ENCODE data around the gene P2RY14. TPM values are rescaled to one million over a fixed set of nuclear protein-coding genes. Genes with fewer than 3 reads are reported as not detected.
A peak's percentile ranks its signal among the peaks of the same experiment; 100 is the strongest.

Gene P2RY14
- total RNA-seq, 1 experiment from 2014 or later: not detected

- H4K20me1 ChIP-seq (ENCODE audit: insufficient read depth): no peaks in the 10 kb centered on the region
- H3K79me2 ChIP-seq (ENCODE audit: low read depth): no peaks in the 10 kb centered on the region
- no peak overlapping the region for H3K4me2 ChIP-seq
- DNase-seq: no peak
- BruUV-seq (replicated peaks): no TSS peak
- H3K9me3 ChIP-seq (ENCODE audit: insufficient read depth, low read depth): no peaks in the 10 kb centered on the region
- TF ChIP-seq EZH2 (IDR thresholded peaks at IDR 0.05; ENCODE audit: low read depth): no peak
- TF ChIP-seq, protein P1, sequence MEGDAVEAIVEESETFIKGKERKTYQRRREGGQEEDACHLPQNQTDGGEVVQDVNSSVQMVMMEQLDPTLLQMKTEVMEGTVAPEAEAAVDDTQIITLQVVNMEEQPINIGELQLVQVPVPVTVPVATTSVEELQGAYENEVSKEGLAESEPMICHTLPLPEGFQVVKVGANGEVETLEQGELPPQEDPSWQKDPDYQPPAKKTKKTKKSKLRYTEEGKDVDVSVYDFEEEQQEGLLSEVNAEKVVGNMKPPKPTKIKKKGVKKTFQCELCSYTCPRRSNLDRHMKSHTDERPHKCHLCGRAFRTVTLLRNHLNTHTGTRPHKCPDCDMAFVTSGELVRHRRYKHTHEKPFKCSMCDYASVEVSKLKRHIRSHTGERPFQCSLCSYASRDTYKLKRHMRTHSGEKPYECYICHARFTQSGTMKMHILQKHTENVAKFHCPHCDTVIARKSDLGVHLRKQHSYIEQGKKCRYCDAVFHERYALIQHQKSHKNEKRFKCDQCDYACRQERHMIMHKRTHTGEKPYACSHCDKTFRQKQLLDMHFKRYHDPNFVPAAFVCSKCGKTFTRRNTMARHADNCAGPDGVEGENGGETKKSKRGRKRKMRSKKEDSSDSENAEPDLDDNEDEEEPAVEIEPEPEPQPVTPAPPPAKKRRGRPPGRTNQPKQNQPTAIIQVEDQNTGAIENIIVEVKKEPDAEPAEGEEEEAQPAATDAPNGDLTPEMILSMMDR (conservative IDR thresholded peaks at IDR 0.05): no peak
- no peak overlapping the region for H2AFZ ChIP-seq
- POLR2A ChIA-PET (ENCODE audit: unreplicated experiment): no interaction called here
- intact Hi-C loops (cut with micrococcal nuclease; ENCODE audit: unreplicated experiment): loop anchor here (2.0 to 5.0 kb wide), 4 partner anchors 58 to 1403 kb away; no protein-coding TSS in a partner anchor
- H3K36me3 ChIP-seq (ENCODE audit: low read depth): no peaks in the 10 kb centered on the region
- H3K27me3 ChIP-seq (ENCODE audit: insufficient read depth, low read depth): no peaks in the 10 kb centered on the region
- H3K4me1 ChIP-seq (replicated peaks; ENCODE audit: insufficient read depth): no peaks in the 10 kb centered on the region
- no peak overlapping the region for H3K4me3 ChIP-seq
- no peaks in the 10 kb centered on the region for H3K9me2 ChIP-seq (ENCODE audit: insufficient read depth)
- H3F3A ChIP-seq (ENCODE audit: insufficient read depth, low read depth): no peaks in the 10 kb centered on the region
- CTCF ChIA-PET: no interaction called here
- H3K27ac ChIP-seq: no peak overlapping the region
Measured at GRCh38 chr3:151169262-151169947, 108.9 kb downstream of the P2RY14 start.

GRCh38 chr3:151168269-151169094 is 109.9 kb downstream of the P2RY14 start:
- Histone ChIP-seq H3K36me3 (ENCODE audit: low read depth) (no peaks in the 10 kb centered on the region), H3K4me1 (replicated peaks; ENCODE audit: insufficient read depth) (no peaks in the 10 kb centered on the region), H3K27me3 (ENCODE audit: insufficient read depth, low read depth) (no peaks in the 10 kb centered on the region), H3K9me3 (ENCODE audit: insufficient read depth, low read depth) (no peaks in the 10 kb centered on the region), H4K20me1 (ENCODE audit: insufficient read depth) (no peaks in the 10 kb centered on the region), H3K4me2 (no peak overlapping the region), H3F3A (ENCODE audit: insufficient read depth, low read depth) (no peaks in the 10 kb centered on the region), H3K27ac (no peak overlapping the region), H2AFZ (no peak overlapping the region), H3K9me2 (ENCODE audit: insufficient read depth) (no peaks in the 10 kb centered on the region), H3K79me2 (ENCODE audit: low read depth) (no peaks in the 10 kb centered on the region), H3K4me3 (no peak overlapping the region)
- no TSS peak for BruUV-seq (replicated peaks)
- TF ChIP-seq, protein P1 (conservative IDR thresholded peaks at IDR 0.05): peak; percentile 92
- TF ChIP-seq EZH2 (IDR thresholded peaks at IDR 0.05; ENCODE audit: low read depth): no peak
- CTCF ChIA-PET: interaction anchor here (0.6 to 1.1 kb wide), 6 partner anchors 17 to 294 kb away, joined by 3 to 5 read pairs (median 3); no protein-coding TSS in a partner anchor
- POLR2A ChIA-PET (ENCODE audit: unreplicated experiment): no interaction called here
- DNase-seq: peak; percentile 53 to 73
- intact Hi-C loops (cut with micrococcal nuclease; ENCODE audit: unreplicated experiment): loop anchor here (1.0 to 5.0 kb wide), 7 partner anchors 59 to 1404 kb away; no protein-coding TSS in a partner anchor

DNA sequence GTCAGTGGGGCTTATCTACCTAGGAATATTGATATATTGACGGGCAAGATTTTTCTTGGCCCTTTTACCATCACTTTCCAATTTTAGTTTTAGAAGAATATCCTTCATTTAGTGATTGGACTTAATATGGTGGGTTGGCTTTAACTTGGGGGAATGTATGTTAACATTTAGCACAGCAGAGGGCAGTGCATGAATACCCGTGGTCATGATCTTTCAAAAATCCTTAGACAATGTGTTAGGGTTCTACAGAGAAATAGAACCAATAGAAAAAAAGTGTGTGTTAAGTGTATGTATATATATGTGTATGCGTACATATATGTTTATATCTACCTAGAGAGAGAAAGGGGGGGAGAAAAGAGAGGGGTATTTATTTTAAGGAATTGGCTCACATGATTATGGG is 112.2 kb downstream of the P2RY14 start:
- H2AFZ ChIP-seq: no peak overlapping the region
- no peaks in the 10 kb centered on the region for H3F3A ChIP-seq (ENCODE audit: insufficient read depth, low read depth)
- ChIA-PET POLR2A (ENCODE audit: unreplicated experiment) (no interaction called here), CTCF (no interaction called here)
- no peak for DNase-seq
- no peaks in the 10 kb centered on the region for H3K79me2 ChIP-seq (ENCODE audit: low read depth)
- no peak for TF ChIP-seq EZH2 (IDR thresholded peaks at IDR 0.05; ENCODE audit: low read depth)
- TF ChIP-seq, protein P1 (conservative IDR thresholded peaks at IDR 0.05): no peak
- no peaks in the 10 kb centered on the region for H3K4me1 ChIP-seq (replicated peaks; ENCODE audit: insufficient read depth)
- no peaks in the 10 kb centered on the region for H4K20me1 ChIP-seq (ENCODE audit: insufficient read depth)
- H3K4me2 ChIP-seq: no peak overlapping the region
- no peaks in the 10 kb centered on the region for H3K36me3 ChIP-seq (ENCODE audit: low read depth)
- H3K27ac ChIP-seq: no peak overlapping the region
- H3K4me3 ChIP-seq: no peak overlapping the region
- no peaks in the 10 kb centered on the region for H3K9me3 ChIP-seq (ENCODE audit: insufficient read depth, low read depth)
- no peaks in the 10 kb centered on the region for H3K9me2 ChIP-seq (ENCODE audit: insufficient read depth)
- no peaks in the 10 kb centered on the region for H3K27me3 ChIP-seq (ENCODE audit: insufficient read depth, low read depth)
- intact Hi-C loops (cut with micrococcal nuclease; ENCODE audit: unreplicated experiment): loop anchor here (5.0 kb wide), 3 partner anchors 61 to 1406 kb away; no protein-coding TSS in a partner anchor
- BruUV-seq (replicated peaks): no TSS peak

Data from PC-9 (cell line).